GM23338 (cell line): ENCODE results near the gene CLPTM1L. TPM values are rescaled to one million over a fixed set of nuclear protein-coding genes. Genes with fewer than 3 reads are reported as not detected.

Source experiments
- ATAC-seq: fragments of 200-7000 bp; cut with Tn5 transposase; 3 replicates; pipeline ENCODE4 v1.9.1; 2020
- DNase-seq: peaks from one replicate; pipeline ENCODE4 v3.0.0-alpha.2; 2015; ENCODE audit warnings: low spot score
- H2AFZ ChIP-seq: fragments of 200-600 bp; sonication (generic); 2 replicates; pipeline ENCODE4 v1.8.0; 2016; ENCODE audit warnings: antibody characterized with exemption, mild to moderate bottlenecking, moderate library complexity
- H3F3A ChIP-seq: fragments of 200-600 bp; sonication (generic); replicated peaks from 2 replicates; pipeline ENCODE4 v1.8.0; 2017; ENCODE audit warnings: antibody characterized with exemption, mixed run types, low read depth
- H3K27ac ChIP-seq: fragments of 200-600 bp; sonication (generic); 2 replicates; pipeline ENCODE4 v1.6.1; 2016; ENCODE audit warnings: low read depth
- H3K27me3 ChIP-seq: fragments of 200-600 bp; sonication (generic); 2 replicates; pipeline ENCODE4 v1.8.0; 2016; ENCODE audit warnings: mild to moderate bottlenecking, mixed run types, moderate library complexity; ENCODE audit not compliant: insufficient read depth
- H3K36me3 ChIP-seq: fragments of 200-600 bp; sonication (generic); 2 replicates; pipeline ENCODE4 v1.8.0; 2016; ENCODE audit warnings: mild to moderate bottlenecking; ENCODE audit not compliant: insufficient read depth
- H3K4me1 ChIP-seq: fragments of 200-600 bp; sonication (generic); 2 replicates; pipeline ENCODE4 v1.8.0; 2016; ENCODE audit warnings: mild to moderate bottlenecking, moderate library complexity; ENCODE audit not compliant: insufficient read depth
- H3K4me2 ChIP-seq: fragments of 200-600 bp; sonication (generic); 2 replicates; pipeline ENCODE4 v1.7.1; 2017; ENCODE audit warnings: mixed run types
- H3K4me3 ChIP-seq: fragments of 200-600 bp; sonication (generic); 2 replicates; pipeline ENCODE4 v1.6.1; 2016; ENCODE audit warnings: mixed run types
- H3K79me2 ChIP-seq: fragments of 200-600 bp; sonication (generic); replicated peaks from 2 replicates; pipeline ENCODE4 v1.8.0; 2017; ENCODE audit warnings: mild to moderate bottlenecking; ENCODE audit not compliant: insufficient read depth
- H3K9me2 ChIP-seq: fragments of 200-600 bp; sonication (generic); 2 replicates; pipeline ENCODE4 v1.8.0; 2017; ENCODE audit not compliant: insufficient read depth
- H4K20me1 ChIP-seq: fragments of 200-600 bp; sonication (generic); replicated peaks from 2 replicates; pipeline ENCODE4 v1.8.0; 2017; ENCODE audit warnings: mild to moderate bottlenecking; ENCODE audit not compliant: insufficient read depth
- H3K27ac Mint-ChIP-seq: 2 replicates; pipeline ENCODE4 v1.8.0; 2020; ENCODE audit warnings: inconsistent platforms, mild to moderate bottlenecking, moderate library complexity, mixed read lengths
- H3K27me3 Mint-ChIP-seq: 3 replicates; pipeline ENCODE4 v1.8.0; 2022; ENCODE audit warnings: low read depth, mild to moderate bottlenecking, moderate library complexity, mixed read lengths, inconsistent platforms; ENCODE audit not compliant: insufficient read depth, poor library complexity
- H3K36me3 Mint-ChIP-seq: 3 replicates; pipeline ENCODE4 v1.8.0; 2021; ENCODE audit warnings: low read depth, mild to moderate bottlenecking, inconsistent platforms, moderate library complexity, mixed read lengths
- H3K4me1 Mint-ChIP-seq: 3 replicates; pipeline ENCODE4 v1.8.0; 2020; ENCODE audit warnings: mild to moderate bottlenecking, inconsistent platforms, mixed read lengths
- H3K4me3 Mint-ChIP-seq: 3 replicates; pipeline ENCODE4 v1.8.0; 2021; ENCODE audit warnings: moderate library complexity, mild to moderate bottlenecking, inconsistent platforms, mixed read lengths
- H3K9me3 Mint-ChIP-seq: 3 replicates; pipeline ENCODE4 v1.8.0; 2020; ENCODE audit warnings: moderate library complexity, mild to moderate bottlenecking, inconsistent platforms, mixed read lengths
- CREB1 ChIP-seq: fragments of 250-450 bp; sonication (Bioruptor Pico); IDR thresholded peaks from 2 replicates; pipeline ENCODE4 v1.5.0; 2020; ENCODE audit warnings: low read depth, mild to moderate bottlenecking, moderate library complexity
- EZH2 ChIP-seq: fragments of 200-600 bp; sonication (generic); IDR thresholded peaks from one replicate; pipeline ENCODE4 v1.8.0; 2017; ENCODE audit warnings: antibody characterized with exemption, mild to moderate bottlenecking, low read depth; ENCODE audit not compliant: unreplicated experiment
- EZH2phosphoT487 ChIP-seq: fragments of 200-600 bp; sonication (generic); IDR thresholded peaks from one replicate; pipeline ENCODE4 v1.8.1; 2018; ENCODE audit warnings: antibody characterized with exemption; ENCODE audit not compliant: unreplicated experiment
- NANOG ChIP-seq: IDR thresholded peaks from 2 replicates; pipeline ENCODE4 v1.6.1; 2016; ENCODE audit warnings: antibody characterized with exemption, borderline replicate concordance
- POLR2AphosphoS5 ChIP-seq: IDR thresholded peaks from 2 replicates; pipeline ENCODE4 v1.6.1; 2016; ENCODE audit warnings: antibody characterized with exemption, low read depth
- ZNF114 ChIP-seq: fragments of 250-450 bp; sonication (Bioruptor Pico); IDR thresholded peaks from 2 replicates; pipeline ENCODE4 v1.5.0; 2020; ENCODE audit warnings: mild to moderate bottlenecking, moderate library complexity
- long read RNA-seq: library from polyadenylated mRNA; unstranded; transcript quantifications from one replicate; pipeline ENCODE4 v2.0.0, GENCODE V29; 2020; ENCODE audit not compliant: unreplicated experiment
- polyA plus RNA-seq: library from polyadenylated mRNA; unstranded; fragments of >200 nt; fragmentation: Nextera tagmentation; extraction: Ambion mirVana; gene quantifications from 2 replicates; pipeline ENCODE4 v1.2.1, GENCODE V29; 2016
- total RNA-seq: library from RNA; depleted of rRNA; stranded (reverse); fragments of >200 nt; shearing (Covaris generic); gene quantifications from 2 replicates; pipeline ENCODE4 v1.2.3, GENCODE V29; 2014; rRNA removed
- TF ChIP-seq, protein P1 (sequence below), 2 experiments: fragments of 200-600 bp in 1 of 2; sonication (generic) in 1 of 2; conservative IDR thresholded peaks; 2 replicates each; pipeline versions ENCODE4 v1.5.1 to v1.6.1; 2016 to 2017; ENCODE audit warnings: antibody characterized with exemption in 2 of 2, low read depth in 2 of 2, mild to moderate bottlenecking in 2 of 2, moderate library complexity in 1 of 2
- TF ChIP-seq, protein P2 (sequence below): IDR thresholded peaks from 2 replicates; pipeline ENCODE4 v1.6.1; 2016; ENCODE audit warnings: antibody characterized with exemption

CLPTM1L gene, protein sequence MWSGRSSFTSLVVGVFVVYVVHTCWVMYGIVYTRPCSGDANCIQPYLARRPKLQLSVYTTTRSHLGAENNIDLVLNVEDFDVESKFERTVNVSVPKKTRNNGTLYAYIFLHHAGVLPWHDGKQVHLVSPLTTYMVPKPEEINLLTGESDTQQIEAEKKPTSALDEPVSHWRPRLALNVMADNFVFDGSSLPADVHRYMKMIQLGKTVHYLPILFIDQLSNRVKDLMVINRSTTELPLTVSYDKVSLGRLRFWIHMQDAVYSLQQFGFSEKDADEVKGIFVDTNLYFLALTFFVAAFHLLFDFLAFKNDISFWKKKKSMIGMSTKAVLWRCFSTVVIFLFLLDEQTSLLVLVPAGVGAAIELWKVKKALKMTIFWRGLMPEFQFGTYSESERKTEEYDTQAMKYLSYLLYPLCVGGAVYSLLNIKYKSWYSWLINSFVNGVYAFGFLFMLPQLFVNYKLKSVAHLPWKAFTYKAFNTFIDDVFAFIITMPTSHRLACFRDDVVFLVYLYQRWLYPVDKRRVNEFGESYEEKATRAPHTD
- total RNA-seq (110 and 142 TPM in 2 replicates), polyA plus RNA-seq (39.9 and 41.7 TPM in 2 replicates)
- long read RNA-seq, partial matches to known transcripts: 1 of 5 reads
- long read RNA-seq, other reads (novel, unspliced or antisense): 3 of 5 reads

DNA sequence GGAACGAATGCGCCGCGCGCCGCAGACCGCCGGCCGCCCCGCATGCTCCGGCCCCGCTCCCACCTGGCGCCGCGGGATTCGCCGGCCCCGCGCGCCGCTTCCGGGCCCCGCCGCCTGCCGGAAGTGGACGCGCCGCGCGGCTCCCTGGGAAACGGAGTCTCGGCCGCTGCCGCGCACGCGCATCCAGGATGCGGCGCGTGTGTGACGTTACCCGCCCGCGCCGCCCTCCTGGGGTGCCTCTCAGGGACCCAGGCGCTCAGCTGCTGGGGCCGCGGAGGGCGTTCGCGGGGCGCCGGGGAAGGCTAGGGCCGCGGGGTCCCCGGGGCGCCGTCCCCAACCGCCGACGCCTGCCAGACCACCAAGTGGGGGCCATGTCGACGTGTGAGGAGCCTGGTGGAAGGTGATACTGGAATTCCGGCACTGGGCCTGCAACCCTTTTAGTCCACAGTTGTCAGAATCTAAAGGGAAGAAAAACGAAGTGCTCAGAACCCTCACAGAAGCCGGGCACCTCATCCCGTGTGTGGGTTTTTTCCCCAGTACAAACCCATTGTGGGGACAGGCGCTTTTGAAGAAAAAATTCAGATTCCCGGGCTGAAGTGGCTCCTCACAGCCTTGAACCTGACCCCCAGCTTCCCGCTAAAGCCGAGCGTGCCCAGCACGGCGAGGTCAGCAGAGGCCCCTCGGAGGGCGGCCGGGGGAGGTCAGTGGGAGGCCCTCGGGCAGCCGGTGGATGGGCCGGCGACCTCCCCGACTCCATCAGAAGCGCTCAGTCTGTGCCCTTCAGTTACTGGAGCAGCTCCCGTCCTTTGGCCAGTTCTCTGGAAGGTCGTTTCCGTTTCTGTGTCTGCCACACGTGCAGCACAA lies at the start of gene CLPTM1L:
Gene CLPTM1L (minus strand): TSS at position 125 of the 864 bp plus-strand sequence. CDS start 258 bp downstream, outside the sequence.
- Histone ChIP-seq H3F3A (no peaks in the 10 kb centered on the region), H3K4me3 (peak within 1 kb of the TSS; percentile 98), H3K36me3 (peaks cover 13% of the 10 kb centered on the region; the same call in 1 of the 2 replicates), H3K4me2 (peak within 1 kb of the TSS; percentile 96), H3K27ac (no peak within 1 kb of the TSS), H3K9me2 (no peaks in the 10 kb centered on the region), H4K20me1 (peaks cover 25% of the 10 kb centered on the region), H3K27me3 (no peaks in the 10 kb centered on the region), H2AFZ (peak within 1 kb of the TSS; percentile 89; the same call in 1 of the 2 replicates), H3K79me2 (peaks cover 25% of the 10 kb centered on the region), H3K4me1 (peaks cover 11% of the 10 kb centered on the region)
- peaks cover 3% of the 10 kb centered on the region for H3K27me3 Mint-ChIP-seq
- H3K4me1 Mint-ChIP-seq: peaks cover 16% of the 10 kb centered on the region
- H3K4me3 Mint-ChIP-seq: peak within 1 kb of the TSS; percentile 91
- H3K27ac Mint-ChIP-seq: no peak within 1 kb of the TSS
- TF ChIP-seq, protein P1, sequence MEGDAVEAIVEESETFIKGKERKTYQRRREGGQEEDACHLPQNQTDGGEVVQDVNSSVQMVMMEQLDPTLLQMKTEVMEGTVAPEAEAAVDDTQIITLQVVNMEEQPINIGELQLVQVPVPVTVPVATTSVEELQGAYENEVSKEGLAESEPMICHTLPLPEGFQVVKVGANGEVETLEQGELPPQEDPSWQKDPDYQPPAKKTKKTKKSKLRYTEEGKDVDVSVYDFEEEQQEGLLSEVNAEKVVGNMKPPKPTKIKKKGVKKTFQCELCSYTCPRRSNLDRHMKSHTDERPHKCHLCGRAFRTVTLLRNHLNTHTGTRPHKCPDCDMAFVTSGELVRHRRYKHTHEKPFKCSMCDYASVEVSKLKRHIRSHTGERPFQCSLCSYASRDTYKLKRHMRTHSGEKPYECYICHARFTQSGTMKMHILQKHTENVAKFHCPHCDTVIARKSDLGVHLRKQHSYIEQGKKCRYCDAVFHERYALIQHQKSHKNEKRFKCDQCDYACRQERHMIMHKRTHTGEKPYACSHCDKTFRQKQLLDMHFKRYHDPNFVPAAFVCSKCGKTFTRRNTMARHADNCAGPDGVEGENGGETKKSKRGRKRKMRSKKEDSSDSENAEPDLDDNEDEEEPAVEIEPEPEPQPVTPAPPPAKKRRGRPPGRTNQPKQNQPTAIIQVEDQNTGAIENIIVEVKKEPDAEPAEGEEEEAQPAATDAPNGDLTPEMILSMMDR (conservative IDR thresholded peaks at IDR 0.05; ENCODE audit: low read depth in 2 of 2): no peak
- TF ChIP-seq, protein P2, sequence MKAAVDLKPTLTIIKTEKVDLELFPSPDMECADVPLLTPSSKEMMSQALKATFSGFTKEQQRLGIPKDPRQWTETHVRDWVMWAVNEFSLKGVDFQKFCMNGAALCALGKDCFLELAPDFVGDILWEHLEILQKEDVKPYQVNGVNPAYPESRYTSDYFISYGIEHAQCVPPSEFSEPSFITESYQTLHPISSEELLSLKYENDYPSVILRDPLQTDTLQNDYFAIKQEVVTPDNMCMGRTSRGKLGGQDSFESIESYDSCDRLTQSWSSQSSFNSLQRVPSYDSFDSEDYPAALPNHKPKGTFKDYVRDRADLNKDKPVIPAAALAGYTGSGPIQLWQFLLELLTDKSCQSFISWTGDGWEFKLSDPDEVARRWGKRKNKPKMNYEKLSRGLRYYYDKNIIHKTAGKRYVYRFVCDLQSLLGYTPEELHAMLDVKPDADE: peak; percentile 78
- peak; percentile 98 for TF ChIP-seq CREB1 (CRISPR knock-in tag)
- peak; percentile 72 for TF ChIP-seq POLR2AphosphoS5
- H3K36me3 Mint-ChIP-seq: peaks cover 39% of the 10 kb centered on the region
- no peaks in the 10 kb centered on the region; the same call in 2 of the 3 replicates for H3K9me3 Mint-ChIP-seq
- ATAC-seq (peak; percentile 76), DNase-seq (peak; percentile 92)

DNA sequence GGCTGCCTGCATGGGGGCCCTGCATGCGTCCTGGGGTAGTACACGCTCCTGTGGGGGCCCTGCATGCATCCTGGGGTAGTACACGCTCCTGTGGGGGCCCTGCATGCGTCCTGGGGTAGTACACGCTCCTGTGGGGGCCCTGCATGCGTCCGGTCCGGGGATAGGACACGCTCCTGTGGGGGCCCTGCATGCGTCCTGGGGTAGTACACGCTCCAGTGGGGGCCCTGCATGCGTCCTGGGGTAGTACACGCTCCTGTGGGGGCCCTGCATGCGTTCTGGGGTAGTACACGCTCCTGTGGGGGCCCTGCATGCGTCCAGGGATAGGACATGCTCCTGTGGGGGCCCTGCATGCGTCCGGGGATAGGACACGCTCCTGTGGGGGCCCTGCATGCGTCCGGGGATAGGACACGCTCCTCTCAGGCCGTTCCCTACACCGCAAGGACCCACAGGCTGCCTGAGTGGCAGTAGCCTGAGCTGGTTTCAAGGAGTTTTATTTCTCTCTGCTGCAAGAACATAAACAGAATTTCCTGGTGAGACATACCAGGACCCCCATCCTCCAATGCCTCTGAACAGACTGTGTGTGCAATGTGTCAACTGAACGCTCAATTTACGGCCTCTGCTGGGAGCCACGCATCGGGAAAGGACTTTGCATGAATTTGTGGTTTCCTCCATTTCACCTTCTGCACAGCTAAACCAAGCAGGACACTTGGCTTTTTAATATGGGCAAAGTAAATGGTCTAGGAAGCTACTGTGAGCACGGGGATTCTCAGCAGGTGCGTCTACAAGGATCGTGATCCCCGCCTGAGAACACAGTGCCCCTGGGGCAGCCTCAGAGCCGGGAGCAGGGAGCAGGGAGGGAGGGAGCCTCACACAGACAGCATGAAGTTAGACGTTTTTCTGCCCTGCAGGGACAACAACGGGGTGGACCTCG lies 48.9 kb upstream of the CLPTM1L start:
- no peaks in the 10 kb centered on the region for H3F3A ChIP-seq
- DNase-seq (no peak), ATAC-seq (no peak)
- no peaks in the 10 kb centered on the region for H3K36me3 ChIP-seq
- Mint-ChIP-seq H3K36me3 (no peaks in the 10 kb centered on the region), H3K4me1 (peaks cover 6% of the 10 kb centered on the region), H3K27me3 (peaks cover 3% of the 10 kb centered on the region), H3K9me3 (no peaks in the 10 kb centered on the region; the same call in 2 of the 3 replicates), H3K27ac (no peak overlapping the region), H3K4me3 (no peak overlapping the region)
- no peaks in the 10 kb centered on the region for H3K27me3 ChIP-seq
- H3K79me2 ChIP-seq: no peaks in the 10 kb centered on the region
- no peaks in the 10 kb centered on the region for H3K9me2 ChIP-seq
- H3K4me1 ChIP-seq: no peaks in the 10 kb centered on the region
- H3K4me2 ChIP-seq: no peak overlapping the region
- no peak overlapping the region for H3K27ac ChIP-seq
- H4K20me1 ChIP-seq: no peaks in the 10 kb centered on the region
- no peak overlapping the region for H3K4me3 ChIP-seq
- H2AFZ ChIP-seq: no peak overlapping the region
- TF ChIP-seq EZH2phosphoT487 (no peak), NANOG (no peak), CREB1 (CRISPR knock-in tag) (no peak), EZH2 (no peak), ZNF114 (CRISPR knock-in tag) (no peak)
- TF ChIP-seq, protein P2: no peak
- TF ChIP-seq, protein P1 (conservative IDR thresholded peaks at IDR 0.05; ENCODE audit: low read depth in 2 of 2): no peak
